GM23338 (cell line): ENCODE results near the gene PLEKHD1. TPM values are rescaled to one million over a fixed set of nuclear protein-coding genes. Genes with fewer than 3 reads are reported as not detected.

Experiments
- ATAC-seq: fragments of 200-7000 bp; cut with Tn5 transposase; 3 replicates; pipeline ENCODE4 v1.9.1; 2020
- DNase-seq: peaks from one replicate; pipeline ENCODE4 v3.0.0-alpha.2; 2015; ENCODE audit warnings: low spot score
- H2AFZ ChIP-seq: fragments of 200-600 bp; sonication (generic); 2 replicates; pipeline ENCODE4 v1.8.0; 2016; ENCODE audit warnings: antibody characterized with exemption, mild to moderate bottlenecking, moderate library complexity
- H3F3A ChIP-seq: fragments of 200-600 bp; sonication (generic); replicated peaks from 2 replicates; pipeline ENCODE4 v1.8.0; 2017; ENCODE audit warnings: antibody characterized with exemption, mixed run types, low read depth
- H3K27ac ChIP-seq: fragments of 200-600 bp; sonication (generic); 2 replicates; pipeline ENCODE4 v1.6.1; 2016; ENCODE audit warnings: low read depth
- H3K27me3 ChIP-seq: fragments of 200-600 bp; sonication (generic); 2 replicates; pipeline ENCODE4 v1.8.0; 2016; ENCODE audit warnings: mild to moderate bottlenecking, mixed run types, moderate library complexity; ENCODE audit not compliant: insufficient read depth
- H3K36me3 ChIP-seq: fragments of 200-600 bp; sonication (generic); 2 replicates; pipeline ENCODE4 v1.8.0; 2016; ENCODE audit warnings: mild to moderate bottlenecking; ENCODE audit not compliant: insufficient read depth
- H3K4me1 ChIP-seq: fragments of 200-600 bp; sonication (generic); 2 replicates; pipeline ENCODE4 v1.8.0; 2016; ENCODE audit warnings: mild to moderate bottlenecking, moderate library complexity; ENCODE audit not compliant: insufficient read depth
- H3K4me2 ChIP-seq: fragments of 200-600 bp; sonication (generic); 2 replicates; pipeline ENCODE4 v1.7.1; 2017; ENCODE audit warnings: mixed run types
- H3K4me3 ChIP-seq: fragments of 200-600 bp; sonication (generic); 2 replicates; pipeline ENCODE4 v1.6.1; 2016; ENCODE audit warnings: mixed run types
- H3K79me2 ChIP-seq: fragments of 200-600 bp; sonication (generic); replicated peaks from 2 replicates; pipeline ENCODE4 v1.8.0; 2017; ENCODE audit warnings: mild to moderate bottlenecking; ENCODE audit not compliant: insufficient read depth
- H3K9me2 ChIP-seq: fragments of 200-600 bp; sonication (generic); 2 replicates; pipeline ENCODE4 v1.8.0; 2017; ENCODE audit not compliant: insufficient read depth
- H4K20me1 ChIP-seq: fragments of 200-600 bp; sonication (generic); replicated peaks from 2 replicates; pipeline ENCODE4 v1.8.0; 2017; ENCODE audit warnings: mild to moderate bottlenecking; ENCODE audit not compliant: insufficient read depth
- H3K27ac Mint-ChIP-seq: 2 replicates; pipeline ENCODE4 v1.8.0; 2020; ENCODE audit warnings: inconsistent platforms, mild to moderate bottlenecking, moderate library complexity, mixed read lengths
- H3K27me3 Mint-ChIP-seq: 3 replicates; pipeline ENCODE4 v1.8.0; 2022; ENCODE audit warnings: low read depth, mild to moderate bottlenecking, moderate library complexity, mixed read lengths, inconsistent platforms; ENCODE audit not compliant: insufficient read depth, poor library complexity
- H3K36me3 Mint-ChIP-seq: 3 replicates; pipeline ENCODE4 v1.8.0; 2021; ENCODE audit warnings: low read depth, mild to moderate bottlenecking, inconsistent platforms, moderate library complexity, mixed read lengths
- H3K4me1 Mint-ChIP-seq: 3 replicates; pipeline ENCODE4 v1.8.0; 2020; ENCODE audit warnings: mild to moderate bottlenecking, inconsistent platforms, mixed read lengths
- H3K4me3 Mint-ChIP-seq: 3 replicates; pipeline ENCODE4 v1.8.0; 2021; ENCODE audit warnings: moderate library complexity, mild to moderate bottlenecking, inconsistent platforms, mixed read lengths
- H3K9me3 Mint-ChIP-seq: 3 replicates; pipeline ENCODE4 v1.8.0; 2020; ENCODE audit warnings: moderate library complexity, mild to moderate bottlenecking, inconsistent platforms, mixed read lengths
- EZH2 ChIP-seq: fragments of 200-600 bp; sonication (generic); IDR thresholded peaks from one replicate; pipeline ENCODE4 v1.8.0; 2017; ENCODE audit warnings: antibody characterized with exemption, mild to moderate bottlenecking, low read depth; ENCODE audit not compliant: unreplicated experiment
- EZH2phosphoT487 ChIP-seq: fragments of 200-600 bp; sonication (generic); IDR thresholded peaks from one replicate; pipeline ENCODE4 v1.8.1; 2018; ENCODE audit warnings: antibody characterized with exemption; ENCODE audit not compliant: unreplicated experiment
- JUNB ChIP-seq: IDR thresholded peaks from one replicate; pipeline ENCODE4 v1.6.1; 2016; ENCODE audit warnings: antibody characterized with exemption; ENCODE audit not compliant: unreplicated experiment
- NANOG ChIP-seq: IDR thresholded peaks from 2 replicates; pipeline ENCODE4 v1.6.1; 2016; ENCODE audit warnings: antibody characterized with exemption, borderline replicate concordance
- STAT1 ChIP-seq: IDR thresholded peaks from one replicate; pipeline ENCODE4 v1.6.1; 2016; ENCODE audit warnings: antibody characterized with exemption; ENCODE audit not compliant: unreplicated experiment
- ZNF331 ChIP-seq: fragments of 250-450 bp; sonication (Bioruptor Pico); IDR thresholded peaks from 2 replicates; pipeline ENCODE4 v1.5.0; 2020; ENCODE audit warnings: low read depth, mild to moderate bottlenecking, moderate library complexity
- polyA plus RNA-seq: library from polyadenylated mRNA; unstranded; fragments of >200 nt; fragmentation: Nextera tagmentation; extraction: Ambion mirVana; gene quantifications from 2 replicates; pipeline ENCODE4 v1.2.1, GENCODE V29; 2016
- total RNA-seq: library from RNA; depleted of rRNA; stranded (reverse); fragments of >200 nt; shearing (Covaris generic); gene quantifications from 2 replicates; pipeline ENCODE4 v1.2.3, GENCODE V29; 2014
- TF ChIP-seq, protein P1 (sequence below), 2 experiments: fragments of 200-600 bp in 1 of 2; sonication (generic) in 1 of 2; conservative IDR thresholded peaks; 2 replicates each; pipeline versions ENCODE4 v1.5.1 to v1.6.1; 2016 to 2017; ENCODE audit warnings: antibody characterized with exemption in 2 of 2, low read depth in 2 of 2, mild to moderate bottlenecking in 2 of 2, moderate library complexity in 1 of 2
- TF ChIP-seq, protein P2 (sequence below): IDR thresholded peaks from one replicate; pipeline ENCODE4 v1.6.1; 2018; ENCODE audit warnings: antibody characterized with exemption; ENCODE audit not compliant: unreplicated experiment
- TF ChIP-seq, protein P3 (sequence below): IDR thresholded peaks from 2 replicates; pipeline ENCODE4 v1.6.1; 2016; ENCODE audit warnings: antibody characterized with exemption

Gene PLEKHD1
- total and polyA plus RNA-seq, 2 experiments from 2014 or later = 0.19 to 0.28 TPM

DNA sequence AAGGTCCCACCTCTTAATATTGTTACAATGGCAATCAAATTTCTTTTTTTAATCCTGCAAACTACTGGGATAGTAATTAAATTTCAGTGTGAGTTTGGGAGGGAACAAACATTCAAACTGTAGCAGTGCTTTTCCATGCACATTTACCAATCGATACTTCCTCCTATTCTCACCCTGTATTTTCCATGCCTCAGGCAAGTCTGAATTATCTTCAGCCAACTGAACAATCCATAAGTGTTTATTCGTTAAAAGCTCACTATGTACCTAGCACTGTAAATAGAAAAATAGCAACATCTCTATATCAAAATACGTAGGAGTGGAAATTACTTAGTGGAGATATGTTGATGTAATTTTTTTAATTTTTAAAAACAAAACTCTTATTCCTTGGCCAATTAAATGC, 46.6 kb downstream of the PLEKHD1 start:
- no peak overlapping the region for H3K27ac Mint-ChIP-seq
- H3K79me2 ChIP-seq = no peaks in the 10 kb centered on the region
- H3K4me3 Mint-ChIP-seq = no peak overlapping the region
- H3K9me3 Mint-ChIP-seq = no peaks in the 10 kb centered on the region
- H3K27ac ChIP-seq = no peak overlapping the region
- no peaks in the 10 kb centered on the region for H3F3A ChIP-seq
- no peaks in the 10 kb centered on the region for H3K4me1 ChIP-seq
- no peaks in the 10 kb centered on the region for H3K36me3 Mint-ChIP-seq
- DNase-seq (no peak), ATAC-seq (no peak)
- no peaks in the 10 kb centered on the region for H3K9me2 ChIP-seq
- no peak for TF ChIP-seq ZNF331 (CRISPR knock-in tag)
- H3K4me1 Mint-ChIP-seq = no peaks in the 10 kb centered on the region
- H3K36me3 ChIP-seq = no peaks in the 10 kb centered on the region
- H2AFZ ChIP-seq = no peak overlapping the region
- no peak overlapping the region for H3K4me3 ChIP-seq
- no peak overlapping the region for H3K4me2 ChIP-seq
- H4K20me1 ChIP-seq = no peaks in the 10 kb centered on the region
- peaks cover 3% of the 10 kb centered on the region for H3K27me3 Mint-ChIP-seq
- H3K27me3 ChIP-seq = no peaks in the 10 kb centered on the region

DNA sequence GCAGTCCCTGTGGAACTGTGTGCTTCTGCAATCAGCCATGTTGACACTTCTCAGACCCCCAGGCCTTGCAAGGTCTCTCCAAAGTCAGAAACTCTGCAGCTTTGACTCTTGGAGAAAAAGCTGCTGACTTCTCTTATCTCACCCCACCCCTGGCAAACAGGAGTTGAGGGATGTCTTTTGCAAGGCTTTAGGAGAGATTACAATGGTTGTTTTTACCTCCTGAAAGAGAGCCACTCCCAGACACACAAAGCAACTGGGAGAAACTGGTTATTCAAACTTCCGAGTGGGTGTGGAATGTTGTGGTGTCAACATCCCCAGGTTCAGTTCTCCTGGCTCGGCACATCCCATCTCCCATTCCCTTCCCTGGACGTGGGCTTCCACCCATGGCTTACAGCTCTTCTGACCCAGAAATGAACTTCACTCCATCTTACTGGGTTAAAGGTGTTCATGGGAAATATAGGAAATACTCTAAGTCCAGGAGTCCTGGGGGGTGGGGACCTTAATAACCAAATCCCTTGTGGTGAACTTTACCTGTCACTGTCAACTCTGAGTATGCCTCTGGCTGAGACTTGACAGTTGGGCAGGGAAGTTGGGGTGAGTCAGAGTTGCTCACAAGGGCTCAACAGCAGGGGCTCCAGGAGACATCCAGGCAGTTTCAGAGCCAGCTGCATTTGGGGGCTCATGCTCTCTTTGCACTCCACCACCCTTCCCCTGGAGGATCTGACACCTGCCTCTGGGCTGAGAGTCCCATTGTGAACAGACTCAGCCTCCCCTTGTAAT, 48.2 kb downstream of the PLEKHD1 start:
- Histone ChIP-seq H3K4me1 (no peaks in the 10 kb centered on the region), H2AFZ (no peak overlapping the region), H3K4me3 (no peak overlapping the region), H3K27ac (no peak overlapping the region), H3K79me2 (no peaks in the 10 kb centered on the region), H3F3A (no peaks in the 10 kb centered on the region), H3K9me2 (no peaks in the 10 kb centered on the region), H3K4me2 (no peak overlapping the region), H4K20me1 (no peaks in the 10 kb centered on the region), H3K27me3 (no peaks in the 10 kb centered on the region), H3K36me3 (no peaks in the 10 kb centered on the region)
- no peak overlapping the region for H3K4me3 Mint-ChIP-seq
- no peaks in the 10 kb centered on the region for H3K9me3 Mint-ChIP-seq
- DNase-seq = no peak
- H3K4me1 Mint-ChIP-seq = no peaks in the 10 kb centered on the region
- ATAC-seq = no peak
- H3K36me3 Mint-ChIP-seq = no peaks in the 10 kb centered on the region
- H3K27ac Mint-ChIP-seq = no peak overlapping the region
- peaks cover 3% of the 10 kb centered on the region for H3K27me3 Mint-ChIP-seq
- TF ChIP-seq EZH2 (no peak), NANOG (no peak), STAT1 (no peak), JUNB (no peak), EZH2phosphoT487 (no peak)
- TF ChIP-seq, protein P1, sequence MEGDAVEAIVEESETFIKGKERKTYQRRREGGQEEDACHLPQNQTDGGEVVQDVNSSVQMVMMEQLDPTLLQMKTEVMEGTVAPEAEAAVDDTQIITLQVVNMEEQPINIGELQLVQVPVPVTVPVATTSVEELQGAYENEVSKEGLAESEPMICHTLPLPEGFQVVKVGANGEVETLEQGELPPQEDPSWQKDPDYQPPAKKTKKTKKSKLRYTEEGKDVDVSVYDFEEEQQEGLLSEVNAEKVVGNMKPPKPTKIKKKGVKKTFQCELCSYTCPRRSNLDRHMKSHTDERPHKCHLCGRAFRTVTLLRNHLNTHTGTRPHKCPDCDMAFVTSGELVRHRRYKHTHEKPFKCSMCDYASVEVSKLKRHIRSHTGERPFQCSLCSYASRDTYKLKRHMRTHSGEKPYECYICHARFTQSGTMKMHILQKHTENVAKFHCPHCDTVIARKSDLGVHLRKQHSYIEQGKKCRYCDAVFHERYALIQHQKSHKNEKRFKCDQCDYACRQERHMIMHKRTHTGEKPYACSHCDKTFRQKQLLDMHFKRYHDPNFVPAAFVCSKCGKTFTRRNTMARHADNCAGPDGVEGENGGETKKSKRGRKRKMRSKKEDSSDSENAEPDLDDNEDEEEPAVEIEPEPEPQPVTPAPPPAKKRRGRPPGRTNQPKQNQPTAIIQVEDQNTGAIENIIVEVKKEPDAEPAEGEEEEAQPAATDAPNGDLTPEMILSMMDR (conservative IDR thresholded peaks at IDR 0.05; ENCODE audit: low read depth in 2 of 2) = no peak
- TF ChIP-seq, protein P2, sequence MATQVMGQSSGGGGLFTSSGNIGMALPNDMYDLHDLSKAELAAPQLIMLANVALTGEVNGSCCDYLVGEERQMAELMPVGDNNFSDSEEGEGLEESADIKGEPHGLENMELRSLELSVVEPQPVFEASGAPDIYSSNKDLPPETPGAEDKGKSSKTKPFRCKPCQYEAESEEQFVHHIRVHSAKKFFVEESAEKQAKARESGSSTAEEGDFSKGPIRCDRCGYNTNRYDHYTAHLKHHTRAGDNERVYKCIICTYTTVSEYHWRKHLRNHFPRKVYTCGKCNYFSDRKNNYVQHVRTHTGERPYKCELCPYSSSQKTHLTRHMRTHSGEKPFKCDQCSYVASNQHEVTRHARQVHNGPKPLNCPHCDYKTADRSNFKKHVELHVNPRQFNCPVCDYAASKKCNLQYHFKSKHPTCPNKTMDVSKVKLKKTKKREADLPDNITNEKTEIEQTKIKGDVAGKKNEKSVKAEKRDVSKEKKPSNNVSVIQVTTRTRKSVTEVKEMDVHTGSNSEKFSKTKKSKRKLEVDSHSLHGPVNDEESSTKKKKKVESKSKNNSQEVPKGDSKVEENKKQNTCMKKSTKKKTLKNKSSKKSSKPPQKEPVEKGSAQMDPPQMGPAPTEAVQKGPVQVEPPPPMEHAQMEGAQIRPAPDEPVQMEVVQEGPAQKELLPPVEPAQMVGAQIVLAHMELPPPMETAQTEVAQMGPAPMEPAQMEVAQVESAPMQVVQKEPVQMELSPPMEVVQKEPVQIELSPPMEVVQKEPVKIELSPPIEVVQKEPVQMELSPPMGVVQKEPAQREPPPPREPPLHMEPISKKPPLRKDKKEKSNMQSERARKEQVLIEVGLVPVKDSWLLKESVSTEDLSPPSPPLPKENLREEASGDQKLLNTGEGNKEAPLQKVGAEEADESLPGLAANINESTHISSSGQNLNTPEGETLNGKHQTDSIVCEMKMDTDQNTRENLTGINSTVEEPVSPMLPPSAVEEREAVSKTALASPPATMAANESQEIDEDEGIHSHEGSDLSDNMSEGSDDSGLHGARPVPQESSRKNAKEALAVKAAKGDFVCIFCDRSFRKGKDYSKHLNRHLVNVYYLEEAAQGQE = no peak
- TF ChIP-seq, protein P3, sequence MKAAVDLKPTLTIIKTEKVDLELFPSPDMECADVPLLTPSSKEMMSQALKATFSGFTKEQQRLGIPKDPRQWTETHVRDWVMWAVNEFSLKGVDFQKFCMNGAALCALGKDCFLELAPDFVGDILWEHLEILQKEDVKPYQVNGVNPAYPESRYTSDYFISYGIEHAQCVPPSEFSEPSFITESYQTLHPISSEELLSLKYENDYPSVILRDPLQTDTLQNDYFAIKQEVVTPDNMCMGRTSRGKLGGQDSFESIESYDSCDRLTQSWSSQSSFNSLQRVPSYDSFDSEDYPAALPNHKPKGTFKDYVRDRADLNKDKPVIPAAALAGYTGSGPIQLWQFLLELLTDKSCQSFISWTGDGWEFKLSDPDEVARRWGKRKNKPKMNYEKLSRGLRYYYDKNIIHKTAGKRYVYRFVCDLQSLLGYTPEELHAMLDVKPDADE = no peak
